Measurements from ENCODE around the gene CETN1.

The CETN1 gene

GRCh38 chr18:533995-534601 is 46.1 kb upstream of the CETN1 start:
- H3F3A ChIP-seq (ENCODE audit: insufficient read depth): no peaks in the 10 kb centered on the region
- TF ChIP-seq EZH2phosphoT487 (conservative IDR thresholded peaks at IDR 0.05; ENCODE audit: low read length) (no peak), CTCF (IDR thresholded peaks at IDR 0.05; ENCODE audit: insufficient read depth, low read length, poor library complexity, severe bottlenecking) (no peak)
- H3K79me2 ChIP-seq (ENCODE audit: insufficient read depth, low read length): no peaks in the 10 kb centered on the region
- H3K9ac ChIP-seq (ENCODE audit: low read length): no peak overlapping the region
- H3K27me3 ChIP-seq (ENCODE audit: low read length): no peaks in the 10 kb centered on the region
- no peak overlapping the region for H3K4me2 ChIP-seq (ENCODE audit: low read depth, low read length, poor library complexity, severe bottlenecking)
- no peak overlapping the region for H3K4me3 ChIP-seq (ENCODE audit: insufficient read depth, low read length, poor library complexity, severe bottlenecking)
- H2AFZ ChIP-seq (ENCODE audit: low read depth, low read length, severe bottlenecking): no peak overlapping the region
- H3K9me3 ChIP-seq (ENCODE audit: insufficient read depth, low read length): no peaks in the 10 kb centered on the region
- no peak overlapping the region for H3K27ac ChIP-seq (ENCODE audit: low read depth, low read length)
- no peaks in the 10 kb centered on the region for H3K36me3 ChIP-seq (ENCODE audit: low read length)
- H3K9me2 ChIP-seq (replicated peaks; ENCODE audit: insufficient read depth, low read length): no peaks in the 10 kb centered on the region
- H4K20me1 ChIP-seq (ENCODE audit: low read depth, low read length): no peaks in the 10 kb centered on the region

GRCh38 chr18:543447-544078 is 36.6 kb upstream of the CETN1 start:
- no peaks in the 10 kb centered on the region for H3K27me3 ChIP-seq (ENCODE audit: low read length)
- no peaks in the 10 kb centered on the region for H3K9me2 ChIP-seq (replicated peaks; ENCODE audit: insufficient read depth, low read length)
- no peak overlapping the region for H2AFZ ChIP-seq (ENCODE audit: low read depth, low read length, severe bottlenecking)
- no peaks in the 10 kb centered on the region for H3K36me3 ChIP-seq (ENCODE audit: low read length)
- no peak overlapping the region for H3K4me2 ChIP-seq (ENCODE audit: low read depth, low read length, poor library complexity, severe bottlenecking)
- no peak overlapping the region for H3K27ac ChIP-seq (ENCODE audit: low read depth, low read length)
- H3K4me3 ChIP-seq (ENCODE audit: insufficient read depth, low read length, poor library complexity, severe bottlenecking): no peak overlapping the region
- H3K9ac ChIP-seq (ENCODE audit: low read length): no peak overlapping the region
- no peak for TF ChIP-seq CTCF (IDR thresholded peaks at IDR 0.05; ENCODE audit: insufficient read depth, low read length, poor library complexity, severe bottlenecking)
- TF ChIP-seq EZH2phosphoT487 (conservative IDR thresholded peaks at IDR 0.05; ENCODE audit: low read length): no peak
- no peaks in the 10 kb centered on the region for H3F3A ChIP-seq (ENCODE audit: insufficient read depth)
- H4K20me1 ChIP-seq (ENCODE audit: low read depth, low read length): no peaks in the 10 kb centered on the region
- no peaks in the 10 kb centered on the region for H3K9me3 ChIP-seq (ENCODE audit: insufficient read depth, low read length)
- H3K79me2 ChIP-seq (ENCODE audit: insufficient read depth, low read length): no peaks in the 10 kb centered on the region

GRCh38 chr18:549967-550366 is 30.2 kb upstream of the CETN1 start:
- H3K9me2 ChIP-seq (replicated peaks; ENCODE audit: insufficient read depth, low read length): no peaks in the 10 kb centered on the region

More at GRCh38 chr18:549967-550366, 30.2 kb upstream of the CETN1 start:
- H3F3A ChIP-seq (ENCODE audit: insufficient read depth): no peaks in the 10 kb centered on the region
- H3K36me3 ChIP-seq (ENCODE audit: low read length): no peaks in the 10 kb centered on the region
- no peaks in the 10 kb centered on the region for H4K20me1 ChIP-seq (ENCODE audit: low read depth, low read length)
- H2AFZ ChIP-seq (ENCODE audit: low read depth, low read length, severe bottlenecking): no peak overlapping the region
- H3K9ac ChIP-seq (ENCODE audit: low read length): no peak overlapping the region
- H3K9me3 ChIP-seq (ENCODE audit: insufficient read depth, low read length): no peaks in the 10 kb centered on the region
- H3K79me2 ChIP-seq (ENCODE audit: insufficient read depth, low read length): no peaks in the 10 kb centered on the region
- no peak overlapping the region for H3K4me2 ChIP-seq (ENCODE audit: low read depth, low read length, poor library complexity, severe bottlenecking)
- TF ChIP-seq EZH2phosphoT487 (conservative IDR thresholded peaks at IDR 0.05; ENCODE audit: low read length) (no peak), CTCF (IDR thresholded peaks at IDR 0.05; ENCODE audit: insufficient read depth, low read length, poor library complexity, severe bottlenecking) (no peak)
- H3K27ac ChIP-seq (ENCODE audit: low read depth, low read length): no peak overlapping the region
- H3K27me3 ChIP-seq (ENCODE audit: low read length): no peaks in the 10 kb centered on the region
- no peak overlapping the region for H3K4me3 ChIP-seq (ENCODE audit: insufficient read depth, low read length, poor library complexity, severe bottlenecking)
